Endothelial cell of umbilical vein (primary cell): ENCODE measurements around the gene ZNF490. TPM values are rescaled to one million over a fixed set of nuclear protein-coding genes. Genes with fewer than 3 reads are reported as not detected.

Experiments used
- BruUV-seq: library from RNA; stranded (reverse); fragments of 400-500 nt; replicated peaks from 2 replicates; lab custom pipeline; 2021; lab: Mats Ljungman, UMichigan
- CTCF ChIA-PET: fragments of 300-600, 350-600 bp; sonication (Branson Sonifier 250); formaldehyde crosslinking; loops from one replicate; lab custom pipeline; 2021; ENCODE audit warnings: antibody characterized with exemption, inconsistent platforms; lab: Charles Lee
- POLR2A ChIA-PET: fragments of 300-600, 350-600 bp; sonication (Branson Sonifier 250); formaldehyde crosslinking; loops from one replicate; lab custom pipeline; 2021; ENCODE audit warnings: antibody characterized with exemption, inconsistent platforms; lab: Charles Lee
- DNase-seq: peaks from one replicate; pipeline ENCODE4 v3.0.0-alpha.2; 2011; ENCODE audit warnings: low read depth, low spot score
- FAIRE-seq: peaks from 2 replicates; lab custom pipeline; 2011; peaks lifted over from hg19 to GRCh38; lab: Jason Lieb, UNC
- H2AFZ ChIP-seq: 2 replicates; pipeline ENCODE4 v1.6.0; 2012; ENCODE audit warnings: low read depth, low read length, control low read depth, inconsistent platforms
- H3K27ac ChIP-seq: 2 replicates; pipeline ENCODE4 v1.5.1; 2011; ENCODE audit warnings: low read depth, mild to moderate bottlenecking, control low read depth, low read length, moderate library complexity; ENCODE audit not compliant: insufficient read depth
- H3K27me3 ChIP-seq, 2 experiments: 2 replicates each; pipeline versions ENCODE4 v1.6.0 to v1.6.1; 2011; ENCODE audit warnings: low read length in 2 of 2, mixed read lengths in 1 of 2; ENCODE audit not compliant: control insufficient read depth in 2 of 2, insufficient read depth in 2 of 2
- H3K36me3 ChIP-seq, 2 experiments: 2 replicates in 1 of 2; 3 replicates in 1 of 2; pipeline ENCODE4 v1.5.1; 2011; ENCODE audit warnings: low read length in 2 of 2, mild to moderate bottlenecking in 1 of 2, moderate library complexity in 1 of 2; ENCODE audit not compliant: control insufficient read depth in 2 of 2, insufficient read depth in 2 of 2; ENCODE audit errors: extremely low read depth in 1 of 2
- H3K4me1 ChIP-seq: 3 replicates; pipeline ENCODE4 v1.5.1; 2011; ENCODE audit warnings: mild to moderate bottlenecking, low read length; ENCODE audit not compliant: control insufficient read depth, insufficient read depth; ENCODE audit errors: extremely low read depth
- H3K4me2 ChIP-seq: 2 replicates; pipeline ENCODE4 v1.6.1; 2011; ENCODE audit warnings: low read length, control low read depth, mixed read lengths; ENCODE audit not compliant: insufficient read depth
- H3K4me3 ChIP-seq, 3 experiments: fragments of 200-600 bp in 1 of 3; sonication (generic), shearing (Covaris generic) in 1 of 3; replicated peaks in 1 of 3; 2 replicates each; pipeline ENCODE4 v1.5.1; 2011 to 2016; ENCODE audit warnings: control low read depth in 3 of 3, low read length in 3 of 3, mild to moderate bottlenecking in 2 of 3, inconsistent platforms in 1 of 3, low read depth in 1 of 3, moderate library complexity in 1 of 3; ENCODE audit not compliant: insufficient read depth in 1 of 3
- H3K79me2 ChIP-seq: 2 replicates; pipeline ENCODE4 v1.6.0; 2012; ENCODE audit warnings: low read length, inconsistent platforms; ENCODE audit not compliant: control insufficient read depth, insufficient read depth
- H3K9ac ChIP-seq: replicated peaks from 2 replicates; pipeline ENCODE3; 2011; ENCODE audit warnings: low read length, control low read depth; ENCODE audit not compliant: insufficient read depth; ENCODE audit errors: extremely low read depth
- H3K9me1 ChIP-seq: replicated peaks from 3 replicates; pipeline ENCODE4 v1.6.0; 2011; ENCODE audit warnings: mild to moderate bottlenecking, low read length; ENCODE audit not compliant: control insufficient read depth, insufficient read depth; ENCODE audit errors: extremely low read depth
- H3K9me3 ChIP-seq: replicated peaks from 2 replicates; pipeline ENCODE4 v1.5.1; 2012; ENCODE audit warnings: low read length, inconsistent platforms; ENCODE audit not compliant: control insufficient read depth, insufficient read depth
- H4K20me1 ChIP-seq: replicated peaks from 2 replicates; pipeline ENCODE3; 2011; ENCODE audit warnings: mild to moderate bottlenecking, low read length; ENCODE audit not compliant: control insufficient read depth, insufficient read depth; ENCODE audit errors: extremely low read depth
- EZH2 ChIP-seq: IDR thresholded peaks from 2 replicates; pipeline ENCODE4 v1.6.1; 2012; ENCODE audit warnings: borderline replicate concordance, low read depth, mild to moderate bottlenecking, moderate library complexity, low read length, inconsistent platforms; ENCODE audit not compliant: severe bottlenecking
- FOS ChIP-seq: IDR thresholded peaks from 2 replicates; pipeline ENCODE4 v1.6.1; 2011; ENCODE audit warnings: mild to moderate bottlenecking, low read length, moderate library complexity, borderline replicate concordance; ENCODE audit not compliant: insufficient read depth
- GATA2 ChIP-seq: IDR thresholded peaks from 2 replicates; pipeline ENCODE4 v1.7.0; 2011; ENCODE audit warnings: low read depth, mild to moderate bottlenecking, moderate library complexity, mixed read lengths, low read length; ENCODE audit not compliant: insufficient read length, insufficient read depth
- JUN ChIP-seq: IDR thresholded peaks from 2 replicates; pipeline ENCODE4 v1.6.1; 2011; ENCODE audit warnings: borderline replicate concordance, low read depth; ENCODE audit not compliant: insufficient read length, insufficient read depth
- MYC ChIP-seq: IDR thresholded peaks from one replicate; pipeline ENCODE4 v1.6.1; 2011; ENCODE audit warnings: mild to moderate bottlenecking, low read depth, low read length
- POLR2A ChIP-seq: IDR thresholded peaks from 2 replicates; pipeline ENCODE4 v1.6.1; 2012; ENCODE audit warnings: low read depth, mild to moderate bottlenecking, control low read depth, low read length
- POLR2AphosphoS5 ChIP-seq: IDR thresholded peaks from 2 replicates; pipeline ENCODE4 v1.6.1; 2012; ENCODE audit warnings: low read depth, mild to moderate bottlenecking, control low read depth, low read length, moderate library complexity; ENCODE audit not compliant: insufficient read depth
- dilution Hi-C: fragments of 300-500 bp; cut with MboI; formaldehyde crosslinking; loops from one replicate; pipeline ENCODE4 v1.15.0; 2019; ENCODE audit warnings: low sequenced_read_pairs; ENCODE audit not compliant: extremely low pct_ligation_motif_present
- intact Hi-C: fragments of 100-400 bp; cut with micrococcal nuclease; formaldehyde crosslinking; loops from one replicate; pipeline ENCODE4 v1.10.0; 2022
- polyA plus RNA-seq, 4 experiments: library from polyadenylated mRNA; depleted of rRNA in 3 of 4; stranded (reverse) in 3 of 4; unstranded in 1 of 4; fragments of >200 nt; gene quantifications; 2 replicates each; pipeline versions ENCODE4 v1.2.1 to v1.2.3, GENCODE V29; 2011 to 2012; ENCODE audit warnings: missing spikeins in 1 of 4
- total RNA-seq: library from RNA; stranded (reverse); gene quantifications from 2 replicates; pipeline ENCODE4 v1.2.3, GENCODE V29; 2021
- TF ChIP-seq, protein P1 (sequence below), 2 donors: IDR thresholded peaks; 1 replicate in 1 of 2; 2 replicates in 1 of 2; pipeline ENCODE4 v1.5.1; 2011; ENCODE audit warnings: low read length in 2 of 2, mild to moderate bottlenecking in 2 of 2, moderate library complexity in 2 of 2, control low read depth in 1 of 2, inconsistent platforms in 1 of 2, low read depth in 1 of 2; ENCODE audit not compliant: insufficient read depth in 1 of 2; ENCODE audit errors: extremely low read depth in 1 of 2

Gene ZNF490
- total and polyA plus RNA-seq, 2 donors (not counting 3 experiments of a cell fraction or from before 2014, with no cell fraction given) = 1.4 to 5.7 TPM

DNA sequence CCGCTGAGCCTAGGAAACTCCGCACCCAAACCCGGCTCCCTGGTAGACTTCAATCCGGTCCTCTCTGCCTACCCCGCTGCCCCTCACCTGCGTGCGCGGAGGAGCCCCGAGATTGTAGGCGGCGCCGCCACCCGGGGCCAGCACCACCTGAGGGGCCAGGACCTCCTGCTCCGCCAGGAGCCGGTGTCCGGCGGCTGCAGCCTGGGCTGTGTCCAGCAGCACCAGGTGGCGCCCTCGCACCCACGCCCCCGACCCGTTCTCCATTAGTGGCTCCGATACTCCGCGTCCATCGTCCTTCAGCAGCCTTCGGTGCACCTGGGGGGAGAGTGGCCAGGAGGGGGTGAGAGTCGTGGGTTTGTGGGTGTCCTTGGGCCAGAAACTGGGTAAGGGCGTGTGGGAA, 37.5 kb upstream of the ZNF490 start:
- dilution Hi-C loops = no loop called here
- Histone ChIP-seq H3K4me3 (no peak overlapping the region), H3K4me1 (no peaks in the 10 kb centered on the region), H3K79me2 (no peaks in the 10 kb centered on the region), H4K20me1 (no peaks in the 10 kb centered on the region), H3K9me1 (no peaks in the 10 kb centered on the region), H3K36me3 (no peaks in the 10 kb centered on the region), H2AFZ (peak overlapping the region; percentile 72), H3K27me3 (no peaks in the 10 kb centered on the region), H3K9ac (no peak overlapping the region), H3K4me2 (peak overlapping the region; percentile 30), H3K27ac (no peak overlapping the region), H3K9me3 (no peaks in the 10 kb centered on the region)
- ChIA-PET POLR2A (no interaction called here), CTCF (interaction anchor here (1.1 to 2.5 kb wide), 2 partner anchors 19 to 24 kb away, joined by 3 to 7 read pairs; partner anchors contain the start of genes MAN2B1 and WDR83)
- no peak for FAIRE-seq
- intact Hi-C loops = no loop called here
- DNase-seq = no peak
- TF ChIP-seq, protein P1, sequence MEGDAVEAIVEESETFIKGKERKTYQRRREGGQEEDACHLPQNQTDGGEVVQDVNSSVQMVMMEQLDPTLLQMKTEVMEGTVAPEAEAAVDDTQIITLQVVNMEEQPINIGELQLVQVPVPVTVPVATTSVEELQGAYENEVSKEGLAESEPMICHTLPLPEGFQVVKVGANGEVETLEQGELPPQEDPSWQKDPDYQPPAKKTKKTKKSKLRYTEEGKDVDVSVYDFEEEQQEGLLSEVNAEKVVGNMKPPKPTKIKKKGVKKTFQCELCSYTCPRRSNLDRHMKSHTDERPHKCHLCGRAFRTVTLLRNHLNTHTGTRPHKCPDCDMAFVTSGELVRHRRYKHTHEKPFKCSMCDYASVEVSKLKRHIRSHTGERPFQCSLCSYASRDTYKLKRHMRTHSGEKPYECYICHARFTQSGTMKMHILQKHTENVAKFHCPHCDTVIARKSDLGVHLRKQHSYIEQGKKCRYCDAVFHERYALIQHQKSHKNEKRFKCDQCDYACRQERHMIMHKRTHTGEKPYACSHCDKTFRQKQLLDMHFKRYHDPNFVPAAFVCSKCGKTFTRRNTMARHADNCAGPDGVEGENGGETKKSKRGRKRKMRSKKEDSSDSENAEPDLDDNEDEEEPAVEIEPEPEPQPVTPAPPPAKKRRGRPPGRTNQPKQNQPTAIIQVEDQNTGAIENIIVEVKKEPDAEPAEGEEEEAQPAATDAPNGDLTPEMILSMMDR (IDR thresholded peaks at IDR 0.05; ENCODE audit: extremely low read depth in 1 of 2, insufficient read depth in 1 of 2, low read depth in 1 of 2, low read length in 2 of 2) = peak; percentile 23 to 52
- TF ChIP-seq JUN = no peak
- no peak for TF ChIP-seq GATA2
- TF ChIP-seq MYC = no peak
- no peak for TF ChIP-seq POLR2A
- no TSS peak for BruUV-seq

DNA sequence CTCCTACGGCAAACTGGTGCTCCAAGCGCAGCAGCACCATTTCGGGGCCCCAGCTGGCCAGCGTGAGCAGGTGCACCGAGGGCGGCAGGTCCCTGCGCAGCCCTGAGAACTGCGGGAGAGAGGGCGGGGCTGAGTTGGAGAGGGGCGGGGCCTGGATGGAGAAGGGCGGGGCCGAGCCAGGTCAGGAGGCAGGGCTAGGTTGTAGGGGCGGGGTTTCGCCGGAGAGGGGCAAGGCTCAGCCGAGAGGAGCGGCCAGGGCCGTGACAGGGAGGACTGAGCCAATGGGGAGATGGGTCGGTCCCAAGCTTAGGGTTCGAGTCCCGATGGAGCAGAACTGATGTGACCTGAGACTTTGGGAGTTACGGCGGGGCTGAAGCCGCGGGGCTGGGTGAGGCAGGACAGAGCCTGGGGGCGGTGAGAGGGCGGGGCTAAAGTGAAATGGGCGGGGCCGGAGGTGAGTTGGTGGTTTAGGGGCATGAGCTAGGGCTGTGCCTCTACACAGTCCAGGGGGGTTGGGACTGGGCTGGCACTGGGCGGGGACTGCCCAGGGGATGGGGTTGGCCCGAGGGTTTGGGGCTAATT, 37.0 kb upstream of the ZNF490 start:
- intact Hi-C loops = no loop called here
- ChIA-PET POLR2A (interaction anchor here (1.3 kb wide), 1 partner anchor 37 kb away, joined by 4 read pairs; the partner anchor contains the start of genes ZNF490 and ZNF791), CTCF (interaction anchor here (0.7 to 2.5 kb wide), 3 partner anchors 19 to 68 kb away, joined by 3 to 7 read pairs (median 4); partner anchors contain the start of genes MAN2B1 and WDR83)
- no peaks in the 10 kb centered on the region for H3K9me3 ChIP-seq
- H3K9ac ChIP-seq = no peak overlapping the region
- peak overlapping the region; percentile 30 for H3K4me2 ChIP-seq
- FAIRE-seq = no peak
- no TSS peak for BruUV-seq
- H3K4me1 ChIP-seq = no peaks in the 10 kb centered on the region
- dilution Hi-C loops = no loop called here
- H3K27ac ChIP-seq = no peak overlapping the region
- H3K79me2 ChIP-seq = no peaks in the 10 kb centered on the region
- TF ChIP-seq FOS = no peak
- no peak for TF ChIP-seq POLR2AphosphoS5
- no peak for TF ChIP-seq EZH2
- no peak for TF ChIP-seq JUN
- no peak for TF ChIP-seq MYC
- no peak for TF ChIP-seq GATA2
- no peaks in the 10 kb centered on the region for H3K27me3 ChIP-seq
- DNase-seq = peak; percentile 36
- H3K36me3 ChIP-seq = no peaks in the 10 kb centered on the region
- H3K4me3 ChIP-seq = no peak overlapping the region
- H4K20me1 ChIP-seq = no peaks in the 10 kb centered on the region
- H3K9me1 ChIP-seq = no peaks in the 10 kb centered on the region
- H2AFZ ChIP-seq = peak overlapping the region; percentile 72
